ENCODE measurements around the gene TMC3.

The TMC3 gene

GRCh38 chr15:81293728-81294515 lies 80.1 kb downstream of the TMC3 start:
- Histone ChIP-seq H3K4me3 (ENCODE audit: low read length) (peak overlapping the region; percentile 91), H3K27me3 (ENCODE audit: low read depth, low read length) (no peaks in the 10 kb centered on the region), H3K9me3 (ENCODE audit: insufficient read depth, low read length) (no peaks in the 10 kb centered on the region), H3K79me2 (ENCODE audit: low read length) (peaks cover 68% of the 10 kb centered on the region), H3K4me1 (ENCODE audit: low read length) (peaks cover 74% of the 10 kb centered on the region), H3K27ac (ENCODE audit: low read length) (peak overlapping the region; percentile 98), H2AFZ (ENCODE audit: low read depth, low read length) (no peak overlapping the region), H3K4me2 (ENCODE audit: low read length) (peak overlapping the region; percentile 100), H4K20me1 (ENCODE audit: insufficient read depth, low read length) (no peaks in the 10 kb centered on the region), H3K36me3 (replicated peaks; ENCODE audit: low read depth, low read length) (peaks cover 21% of the 10 kb centered on the region), H3K9ac (ENCODE audit: low read length) (peak overlapping the region; percentile 100)
- TF ChIP-seq CTCF (IDR thresholded peaks at IDR 0.05; ENCODE audit: low read depth, low read length): no peak
- TF ChIP-seq EZH2phosphoT487 (IDR thresholded peaks at IDR 0.05; ENCODE audit: low read depth): no peak

GRCh38 chr15:81292523-81293001 lies 81.5 kb downstream of the TMC3 start:
- Histone ChIP-seq H3K9ac (ENCODE audit: low read length) (peak overlapping the region; percentile 100), H3K27me3 (ENCODE audit: low read depth, low read length) (no peaks in the 10 kb centered on the region), H3K36me3 (replicated peaks; ENCODE audit: low read depth, low read length) (peaks cover 7% of the 10 kb centered on the region), H3K79me2 (ENCODE audit: low read length) (peaks cover 54% of the 10 kb centered on the region), H4K20me1 (ENCODE audit: insufficient read depth, low read length) (no peaks in the 10 kb centered on the region), H2AFZ (ENCODE audit: low read depth, low read length) (no peak overlapping the region), H3K4me2 (ENCODE audit: low read length) (peak overlapping the region; percentile 100), H3K4me1 (ENCODE audit: low read length) (peaks cover 61% of the 10 kb centered on the region), H3K9me3 (ENCODE audit: insufficient read depth, low read length) (no peaks in the 10 kb centered on the region), H3K27ac (ENCODE audit: low read length) (peak overlapping the region; percentile 98), H3K4me3 (ENCODE audit: low read length) (peak overlapping the region; percentile 91)
- TF ChIP-seq CTCF (IDR thresholded peaks at IDR 0.05; ENCODE audit: low read depth, low read length) (no peak), EZH2phosphoT487 (IDR thresholded peaks at IDR 0.05; ENCODE audit: low read depth) (no peak)

GRCh38 chr15:81291916-81292522 lies 82.0 kb downstream of the TMC3 start:
- Histone ChIP-seq H3K4me1 (ENCODE audit: low read length) (peaks cover 58% of the 10 kb centered on the region), H3K9me3 (ENCODE audit: insufficient read depth, low read length) (no peaks in the 10 kb centered on the region), H3K4me2 (ENCODE audit: low read length) (peak overlapping the region; percentile 100), H3K27ac (ENCODE audit: low read length) (peak overlapping the region; percentile 98), H4K20me1 (ENCODE audit: insufficient read depth, low read length) (no peaks in the 10 kb centered on the region), H3K36me3 (replicated peaks; ENCODE audit: low read depth, low read length) (peaks cover 2% of the 10 kb centered on the region), H2AFZ (ENCODE audit: low read depth, low read length) (no peak overlapping the region), H3K27me3 (ENCODE audit: low read depth, low read length) (no peaks in the 10 kb centered on the region), H3K4me3 (ENCODE audit: low read length) (peak overlapping the region; percentile 91), H3K9ac (ENCODE audit: low read length) (peak overlapping the region; percentile 100), H3K79me2 (ENCODE audit: low read length) (peaks cover 49% of the 10 kb centered on the region)
- TF ChIP-seq EZH2phosphoT487 (IDR thresholded peaks at IDR 0.05; ENCODE audit: low read depth): no peak
- no peak for TF ChIP-seq CTCF (IDR thresholded peaks at IDR 0.05; ENCODE audit: low read depth, low read length)

- Histone ChIP-seq H4K20me1 (ENCODE audit: insufficient read depth, low read length) (no peaks in the 10 kb centered on the region), H3K36me3 (replicated peaks; ENCODE audit: low read depth, low read length) (no peaks in the 10 kb centered on the region), H3K4me3 (ENCODE audit: low read length) (no peak overlapping the region), H3K27ac (ENCODE audit: low read length) (no peak overlapping the region), H3K27me3 (ENCODE audit: low read depth, low read length) (no peaks in the 10 kb centered on the region), H3K4me1 (ENCODE audit: low read length) (peaks cover 61% of the 10 kb centered on the region), H3K4me2 (ENCODE audit: low read length) (no peak overlapping the region), H3K79me2 (ENCODE audit: low read length) (peaks cover 28% of the 10 kb centered on the region), H3K9me3 (ENCODE audit: insufficient read depth, low read length) (no peaks in the 10 kb centered on the region), H3K9ac (ENCODE audit: low read length) (no peak overlapping the region), H2AFZ (ENCODE audit: low read depth, low read length) (no peak overlapping the region)
- no peak for TF ChIP-seq CTCF (IDR thresholded peaks at IDR 0.05; ENCODE audit: low read depth, low read length)
- TF ChIP-seq EZH2phosphoT487 (IDR thresholded peaks at IDR 0.05; ENCODE audit: low read depth): no peak
These were observed 84.1 kb downstream of the TMC3 start for GRCh38 chr15:81289910-81290309.
